Measurements from ENCODE around the gene WDR44.

- no peak for TF ChIP-seq CTCF (IDR thresholded peaks at IDR 0.05)
- TF ChIP-seq EZH2 (IDR thresholded peaks at IDR 0.05; ENCODE audit: borderline replicate concordance, insufficient read depth, low read depth, low read length, poor library complexity, severe bottlenecking): no peak
Measured at GRCh38 chrX:118484216-118484903, 138.5 kb downstream of the WDR44 start.
